MM.1S (cell line): ENCODE data around the gene RRAGD.

Experiments used
- DNase-seq: peaks from one replicate; pipeline ENCODE4 v3.0.0-alpha.2; 2015
- H2AFZ ChIP-seq: fragments of 300-600 bp; sonication (generic); 2 replicates; pipeline ENCODE4 v1.6.0; 2016; ENCODE audit warnings: antibody characterized with exemption, low read length
- H3F3A ChIP-seq: fragments of 300-600 bp; sonication (generic); 2 replicates; pipeline ENCODE4 v1.6.1; 2016; ENCODE audit warnings: mild to moderate bottlenecking, antibody characterized with exemption, low read length, moderate library complexity, mixed read lengths; ENCODE audit not compliant: insufficient read depth
- H3K27ac ChIP-seq: fragments of 300-600 bp; sonication (generic); 2 replicates; pipeline ENCODE4 v1.5.1; 2016; ENCODE audit warnings: mild to moderate bottlenecking, low read length
- H3K27me3 ChIP-seq: fragments of 300-600 bp; sonication (generic); replicated peaks from 2 replicates; pipeline ENCODE4 v1.6.0; 2016; ENCODE audit warnings: low read length; ENCODE audit not compliant: insufficient read depth
- H3K36me3 ChIP-seq: fragments of 300-600 bp; sonication (generic); replicated peaks from 2 replicates; pipeline ENCODE4 v1.6.1; 2016; ENCODE audit warnings: mild to moderate bottlenecking, low read length, mixed read lengths; ENCODE audit not compliant: insufficient read depth
- H3K4me1 ChIP-seq: fragments of 300-600 bp; sonication (generic); 2 replicates; pipeline ENCODE4 v1.6.1; 2016; ENCODE audit warnings: low read length, mixed read lengths
- H3K4me2 ChIP-seq: fragments of 300-600 bp; sonication (generic); 2 replicates; pipeline ENCODE4 v1.6.0; 2016; ENCODE audit warnings: low read depth, low read length
- H3K4me3 ChIP-seq: fragments of 300-600 bp; sonication (generic); 2 replicates; pipeline ENCODE4 v1.5.1; 2016; ENCODE audit warnings: low read length, mixed read lengths
- H3K79me2 ChIP-seq: fragments of 300-600 bp; sonication (generic); 2 replicates; pipeline ENCODE4 v1.6.1; 2016; ENCODE audit warnings: mixed run types, low read length, mixed read lengths
- H3K9ac ChIP-seq: fragments of 300-600 bp; sonication (generic); 2 replicates; pipeline ENCODE4 v1.6.1; 2016; ENCODE audit warnings: low read length, mixed read lengths
- H3K9me2 ChIP-seq: fragments of 300-600 bp; sonication (generic); replicated peaks from 2 replicates; pipeline ENCODE4 v1.6.1; 2016; ENCODE audit warnings: mild to moderate bottlenecking, low read length, mixed read lengths; ENCODE audit not compliant: insufficient read depth
- H3K9me3 ChIP-seq: fragments of 300-600 bp; sonication (generic); replicated peaks from 2 replicates; pipeline ENCODE4 v1.6.1; 2016; ENCODE audit warnings: mild to moderate bottlenecking, low read length, mixed read lengths; ENCODE audit not compliant: insufficient read depth
- H4K20me1 ChIP-seq: fragments of 300-600 bp; sonication (generic); 2 replicates; pipeline ENCODE4 v1.6.1; 2016; ENCODE audit warnings: mild to moderate bottlenecking, low read length, moderate library complexity, mixed read lengths; ENCODE audit not compliant: insufficient read depth
- CTCF ChIP-seq: fragments of 300-600 bp; sonication (generic); IDR thresholded peaks from 2 replicates; pipeline ENCODE4 v1.5.1; 2016; ENCODE audit warnings: antibody characterized with exemption, low read length, mixed read lengths
- EZH2 ChIP-seq: fragments of 300-600 bp; sonication (generic); optimal IDR thresholded peaks from 2 replicates; pipeline ENCODE3; 2017; ENCODE audit warnings: low read depth, mild to moderate bottlenecking, antibody characterized with exemption, low read length, mixed read lengths
- EZH2phosphoT487 ChIP-seq: fragments of 300-600 bp; sonication (generic); IDR thresholded peaks from 2 replicates; pipeline ENCODE4 v1.6.1; 2018; ENCODE audit warnings: antibody characterized with exemption, low read length

RRAGD gene

GRCh38 chr6:89321131-89321970 lies 90.7 kb downstream of the RRAGD start:
- Histone ChIP-seq H4K20me1 (no peaks in the 10 kb centered on the region), H3K4me2 (no peak overlapping the region; the same call in 1 of the 2 replicates), H3K36me3 (0 out of 2 replicates have a peak, but pooled peaks cover 4% of the 10 kb centered on the region), H3K27ac (peak overlapping the region; percentile 59; the same call in 1 of the 2 replicates), H3K9ac (no peak overlapping the region; the same call in 1 of the 2 replicates), H3K4me3 (no peak overlapping the region), H3F3A (peaks cover 28% of the 10 kb centered on the region), H2AFZ (no peak overlapping the region), H3K4me1 (peaks cover 10% of the 10 kb centered on the region), H3K27me3 (no peaks in the 10 kb centered on the region), H3K9me2 (no peaks in the 10 kb centered on the region), H3K9me3 (no peaks in the 10 kb centered on the region), H3K79me2 (peaks cover 38% of the 10 kb centered on the region)
- TF ChIP-seq CTCF = no peak
- no peak for TF ChIP-seq EZH2phosphoT487
- no peak for TF ChIP-seq EZH2
- DNase-seq = peak; percentile 24

- no peak overlapping the region for H3K4me2 ChIP-seq
- TF ChIP-seq EZH2 = no peak
- no peak for TF ChIP-seq EZH2phosphoT487
- TF ChIP-seq CTCF = no peak
These were observed 92.0 kb downstream of the RRAGD start for GRCh38 chr6:89320012-89320559.

GRCh38 chr6:89317067-89317466 lies 95.0 kb downstream of the RRAGD start:
- Histone ChIP-seq H3K9ac (no peak overlapping the region), H3K79me2 (peaks cover 34% of the 10 kb centered on the region), H4K20me1 (no peaks in the 10 kb centered on the region), H3K36me3 (no peaks in the 10 kb centered on the region; the same call in 1 of the 2 replicates), H3K9me2 (no peaks in the 10 kb centered on the region), H2AFZ (no peak overlapping the region), H3K9me3 (no peaks in the 10 kb centered on the region), H3K27ac (no peak overlapping the region), H3K27me3 (no peaks in the 10 kb centered on the region), H3K4me2 (no peak overlapping the region), H3K4me3 (no peak overlapping the region), H3K4me1 (peaks cover 6% of the 10 kb centered on the region), H3F3A (0 out of 2 replicates have a peak, but pooled peaks cover 8% of the 10 kb centered on the region)
- no peak for TF ChIP-seq CTCF
- TF ChIP-seq EZH2 = no peak
- TF ChIP-seq EZH2phosphoT487 = no peak
- no peak for DNase-seq

More at GRCh38 chr6:89320012-89320559, 92.0 kb downstream of the RRAGD start:
- H3K27me3 ChIP-seq = no peaks in the 10 kb centered on the region
- no peaks in the 10 kb centered on the region for H3K9me2 ChIP-seq
- no peak overlapping the region for H2AFZ ChIP-seq
- peaks cover 10% of the 10 kb centered on the region for H3K4me1 ChIP-seq
- no peak overlapping the region for H3K27ac ChIP-seq
- peaks cover 16% of the 10 kb centered on the region; the same call in 1 of the 2 replicates for H3F3A ChIP-seq
- no peaks in the 10 kb centered on the region; the same call in 1 of the 2 replicates for H3K36me3 ChIP-seq
- no peak for DNase-seq
- H3K4me3 ChIP-seq = no peak overlapping the region
- H4K20me1 ChIP-seq = no peaks in the 10 kb centered on the region
- H3K79me2 ChIP-seq = peaks cover 34% of the 10 kb centered on the region
- H3K9ac ChIP-seq = no peak overlapping the region
- no peaks in the 10 kb centered on the region for H3K9me3 ChIP-seq
